GM23248 (cell line): ENCODE results near the gene MAST1.

Source experiments
- EZH2 ChIP-seq: fragments of 200-600 bp; sonication (generic); IDR thresholded peaks from 2 replicates; pipeline ENCODE4 v1.6.1; 2018; ENCODE audit warnings: antibody characterized with exemption, mild to moderate bottlenecking; ENCODE audit not compliant: insufficient read depth, poor library complexity, severe bottlenecking
- EZH2phosphoT487 ChIP-seq: fragments of 200-600 bp; sonication (generic); IDR thresholded peaks from 2 replicates; pipeline ENCODE4 v1.6.1; 2018; ENCODE audit warnings: antibody characterized with exemption, moderate library complexity, mild to moderate bottlenecking, low read depth; ENCODE audit not compliant: insufficient read depth

DNA sequence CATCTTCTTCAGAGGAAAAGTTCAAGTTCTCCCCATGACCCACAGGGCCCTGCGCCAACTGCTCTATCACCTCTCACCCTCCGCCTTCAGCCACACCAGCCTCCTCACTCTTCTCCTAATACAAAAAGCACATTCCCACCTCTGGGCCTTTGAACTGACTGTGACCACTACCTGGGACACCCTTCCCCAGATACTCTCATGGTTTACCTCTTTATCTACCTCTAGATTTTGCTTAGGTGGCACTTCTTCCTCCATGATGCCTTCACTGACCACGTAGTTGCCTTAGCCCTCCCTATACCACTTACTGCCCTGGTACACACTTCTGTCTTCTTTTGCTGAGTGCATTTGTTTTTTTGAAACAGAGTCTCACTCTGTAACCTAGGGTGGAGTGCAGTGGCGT is 84.6 kb downstream of the MAST1 start:
- TF ChIP-seq EZH2phosphoT487, result no peak
- TF ChIP-seq EZH2, result no peak
